ENCODE measurements around the gene KIF20B. TPM values are rescaled to one million over a fixed set of nuclear protein-coding genes. Genes with fewer than 3 reads are reported as not detected.

Gene KIF20B
- total RNA-seq, 1 donor from 2014 or later = 46.7 TPM

- no peak for TF ChIP-seq CTCF (conservative IDR thresholded peaks at IDR 0.05)
- no peak overlapping the region for H3K27ac Mint-ChIP-seq (ENCODE audit: unreplicated experiment)
- H3K4me1 Mint-ChIP-seq = peaks cover 8% of the 10 kb centered on the region
- no peaks in the 10 kb centered on the region for H3K36me3 Mint-ChIP-seq (ENCODE audit: low read depth)
- DNase-seq (ENCODE audit: low read depth, low spot score) = no peak
- H3K27me3 Mint-ChIP-seq (ENCODE audit: low read depth) = no peaks in the 10 kb centered on the region
- no peaks in the 10 kb centered on the region for H3K9me3 Mint-ChIP-seq
- H3K4me3 Mint-ChIP-seq = no peak overlapping the region
Measured at GRCh38 chr10:89677341-89677740, 24.0 kb upstream of the KIF20B start.

DNA sequence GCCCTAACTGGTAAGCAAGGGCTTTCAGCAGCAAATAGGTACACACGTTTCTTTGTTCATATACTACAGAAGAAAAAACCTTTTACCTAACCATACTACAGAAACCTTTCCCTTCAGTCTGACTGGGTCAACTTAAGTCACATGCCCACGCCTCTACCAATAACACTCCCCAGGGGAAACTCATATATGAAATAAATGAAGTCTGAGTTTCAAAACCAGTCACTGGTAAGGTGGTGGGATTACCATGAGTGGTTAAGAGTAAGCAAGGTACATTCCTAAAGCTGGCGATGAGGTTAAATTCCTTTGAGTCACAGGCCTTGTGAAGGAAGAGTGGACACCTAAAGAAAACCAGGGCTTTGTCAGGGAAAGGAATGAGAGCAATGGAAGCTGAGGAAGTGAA is 21.4 kb upstream of the KIF20B start:
- TF ChIP-seq CTCF (conservative IDR thresholded peaks at IDR 0.05) = no peak
- H3K36me3 Mint-ChIP-seq (ENCODE audit: low read depth) = no peaks in the 10 kb centered on the region
- H3K9me3 Mint-ChIP-seq = no peaks in the 10 kb centered on the region
- H3K4me1 Mint-ChIP-seq = peaks cover 4% of the 10 kb centered on the region
- no peak for DNase-seq (ENCODE audit: low read depth, low spot score)
- no peak overlapping the region for H3K27ac Mint-ChIP-seq (ENCODE audit: unreplicated experiment)
- no peak overlapping the region for H3K4me3 Mint-ChIP-seq
- no peaks in the 10 kb centered on the region for H3K27me3 Mint-ChIP-seq (ENCODE audit: low read depth)

GRCh38 chr10:89683883-89684282 is 17.5 kb upstream of the KIF20B start:
- Mint-ChIP-seq H3K4me1 (no peaks in the 10 kb centered on the region), H3K9me3 (no peaks in the 10 kb centered on the region), H3K36me3 (ENCODE audit: low read depth) (peaks cover 2% of the 10 kb centered on the region), H3K4me3 (no peak overlapping the region), H3K27me3 (ENCODE audit: low read depth) (no peaks in the 10 kb centered on the region), H3K27ac (ENCODE audit: unreplicated experiment) (no peak overlapping the region)
- DNase-seq (ENCODE audit: low read depth, low spot score) = no peak
- TF ChIP-seq CTCF (conservative IDR thresholded peaks at IDR 0.05) = no peak

DNA sequence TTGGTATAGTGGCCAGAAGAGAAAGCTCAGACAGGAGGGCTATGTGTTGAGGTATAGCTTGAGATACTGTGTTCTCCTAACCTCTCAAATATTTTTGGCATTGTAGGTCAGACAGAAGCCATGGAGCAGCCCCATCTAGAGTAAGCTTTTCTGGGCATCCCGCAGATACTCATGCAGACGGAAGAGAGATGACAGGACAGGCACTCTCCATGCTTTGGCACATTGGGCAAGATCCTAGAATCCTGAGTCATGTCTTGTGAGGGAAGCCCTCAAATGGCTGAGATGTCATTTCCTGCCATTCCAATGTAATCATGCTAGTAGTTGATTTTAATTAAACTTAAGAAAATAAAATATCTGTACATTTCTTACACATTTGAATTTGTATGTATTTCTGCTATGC is 16.8 kb upstream of the KIF20B start:
- Mint-ChIP-seq H3K27me3 (ENCODE audit: low read depth) (no peaks in the 10 kb centered on the region), H3K27ac (ENCODE audit: unreplicated experiment) (no peak overlapping the region), H3K9me3 (no peaks in the 10 kb centered on the region), H3K36me3 (ENCODE audit: low read depth) (peaks cover 2% of the 10 kb centered on the region), H3K4me1 (no peaks in the 10 kb centered on the region), H3K4me3 (no peak overlapping the region)
- DNase-seq (ENCODE audit: low read depth, low spot score) = no peak
- TF ChIP-seq CTCF (conservative IDR thresholded peaks at IDR 0.05) = no peak

- Mint-ChIP-seq H3K27me3 (ENCODE audit: low read depth) (no peaks in the 10 kb centered on the region), H3K36me3 (ENCODE audit: low read depth) (peaks cover 2% of the 10 kb centered on the region), H3K9me3 (no peaks in the 10 kb centered on the region), H3K27ac (ENCODE audit: unreplicated experiment) (no peak overlapping the region), H3K4me1 (no peaks in the 10 kb centered on the region), H3K4me3 (no peak overlapping the region)
- no peak for DNase-seq (ENCODE audit: low read depth, low spot score)
- no peak for TF ChIP-seq CTCF (conservative IDR thresholded peaks at IDR 0.05)
Measured at GRCh38 chr10:89685936-89686335, 15.5 kb upstream of the KIF20B start.

DNA sequence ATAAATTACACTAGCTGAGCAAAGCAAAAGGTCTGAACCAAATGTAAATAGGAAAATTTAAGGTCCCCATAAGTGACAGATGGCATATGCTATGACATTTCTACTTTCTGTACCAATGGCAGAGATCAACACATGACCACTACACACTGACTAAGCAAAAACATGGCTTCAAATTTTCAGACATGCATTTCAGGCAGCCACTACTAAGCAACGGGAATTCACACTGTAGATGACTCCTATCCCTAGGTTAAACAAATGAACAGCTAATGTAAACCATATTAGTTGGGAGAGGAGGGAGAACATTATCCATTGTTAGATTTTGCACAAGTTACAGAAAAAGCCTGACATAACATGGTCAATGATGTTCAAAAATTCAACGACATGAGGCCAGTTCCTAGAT is 11.4 kb upstream of the KIF20B start:
- no peak for TF ChIP-seq CTCF (conservative IDR thresholded peaks at IDR 0.05)
- no peaks in the 10 kb centered on the region for H3K4me1 Mint-ChIP-seq
- no peak overlapping the region for H3K4me3 Mint-ChIP-seq
- H3K9me3 Mint-ChIP-seq = no peaks in the 10 kb centered on the region
- H3K27me3 Mint-ChIP-seq (ENCODE audit: low read depth) = no peaks in the 10 kb centered on the region
- DNase-seq (ENCODE audit: low read depth, low spot score) = no peak
- H3K36me3 Mint-ChIP-seq (ENCODE audit: low read depth) = peaks cover 2% of the 10 kb centered on the region
- no peak overlapping the region for H3K27ac Mint-ChIP-seq (ENCODE audit: unreplicated experiment)
